HG02970 (cell line): ENCODE measurements around the gene MCF2L2.
A peak's percentile ranks its signal among the peaks of the same experiment; 100 is the strongest.

ENCODE experiments used
- ATAC-seq: cut with Tn5 transposase; IDR thresholded peaks from one replicate; pipeline ENCODE4 v1.9.1; 2021; ENCODE audit warnings: mild to moderate bottlenecking, moderate library complexity, moderate number of reproducible peaks; ENCODE audit not compliant: unreplicated experiment, low FRiP score

Gene MCF2L2

DNA sequence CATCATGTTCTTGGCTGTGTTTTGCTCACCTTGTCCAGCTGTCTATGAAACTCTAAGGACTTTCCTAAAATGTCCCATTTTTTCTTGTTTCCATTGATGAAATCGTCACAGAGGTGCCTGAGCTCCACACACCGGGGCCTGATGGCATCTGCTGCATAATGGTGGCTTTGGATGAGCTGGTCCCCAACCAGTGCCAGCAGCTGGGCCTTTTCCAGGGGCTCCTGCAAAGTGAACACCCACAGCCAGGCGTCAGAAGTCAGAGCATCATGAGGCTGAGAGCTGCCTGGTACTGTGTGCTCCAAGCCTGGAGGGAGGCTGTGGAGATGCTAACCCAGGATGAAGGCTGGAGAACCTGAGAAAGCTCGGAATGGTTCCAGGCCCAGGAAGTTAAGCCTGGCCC lies 128.4 kb downstream of the MCF2L2 start:
- ATAC-seq: no peak

DNA sequence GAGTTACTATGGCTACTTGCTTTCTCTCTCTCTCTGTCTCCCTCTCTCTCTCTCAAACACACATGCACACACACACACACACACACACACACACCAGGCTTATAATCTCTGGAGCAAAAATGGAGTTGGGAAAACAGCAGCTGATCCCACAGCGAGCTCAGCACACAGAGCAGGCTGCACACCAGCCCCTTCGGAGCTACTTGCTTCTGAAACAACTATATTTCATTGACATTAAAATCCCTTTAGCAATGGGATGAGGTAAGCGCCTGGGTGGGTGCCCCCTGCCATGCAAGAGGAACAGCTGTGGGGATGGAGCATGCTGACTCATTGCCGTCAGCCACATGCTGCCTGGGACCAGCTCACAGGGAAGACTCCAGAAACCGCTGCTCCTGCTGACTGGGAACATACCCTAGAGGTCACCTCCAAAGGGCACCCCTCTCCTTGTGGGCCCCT lies 129.7 kb downstream of the MCF2L2 start:
- no peak for ATAC-seq

DNA sequence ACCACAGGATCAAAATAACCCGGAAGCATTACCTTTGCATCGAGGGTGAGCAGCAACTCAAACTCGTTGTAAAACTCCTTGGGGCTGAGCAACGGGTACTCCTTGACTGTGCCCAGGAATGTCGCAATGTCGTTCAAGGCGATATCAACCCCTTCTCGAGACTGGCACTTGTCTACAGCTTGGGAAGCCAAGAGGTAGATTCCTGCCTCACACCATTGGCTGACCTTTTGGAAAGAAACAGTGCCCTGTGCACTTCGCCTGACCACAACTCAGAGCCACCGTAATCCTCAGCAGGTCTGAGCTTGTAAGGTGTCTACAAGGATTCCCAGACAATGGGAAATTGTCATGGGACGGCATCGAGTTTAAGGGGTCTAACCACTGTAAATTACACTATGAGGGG lies 131.5 kb downstream of the MCF2L2 start:
- no peak for ATAC-seq

DNA sequence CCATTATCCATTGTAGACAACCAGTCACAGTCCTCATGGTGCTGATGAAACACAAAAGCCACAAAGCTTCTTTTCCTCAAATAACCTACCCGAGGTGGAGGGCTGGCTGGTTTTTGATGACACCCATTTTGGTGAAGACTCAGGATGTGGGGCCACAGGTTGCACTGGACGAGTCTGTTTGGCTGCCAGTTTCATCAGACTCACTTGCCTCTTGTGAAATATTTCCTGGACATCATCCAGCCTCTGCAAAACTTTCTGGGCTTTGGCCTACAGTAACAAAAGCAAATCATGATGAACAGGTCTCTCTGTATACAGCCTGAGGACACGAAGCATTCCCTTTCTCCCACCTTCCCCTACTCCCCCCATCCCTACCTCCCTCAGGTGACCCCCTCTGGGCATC lies 133.2 kb downstream of the MCF2L2 start:
- ATAC-seq: no peak

DNA sequence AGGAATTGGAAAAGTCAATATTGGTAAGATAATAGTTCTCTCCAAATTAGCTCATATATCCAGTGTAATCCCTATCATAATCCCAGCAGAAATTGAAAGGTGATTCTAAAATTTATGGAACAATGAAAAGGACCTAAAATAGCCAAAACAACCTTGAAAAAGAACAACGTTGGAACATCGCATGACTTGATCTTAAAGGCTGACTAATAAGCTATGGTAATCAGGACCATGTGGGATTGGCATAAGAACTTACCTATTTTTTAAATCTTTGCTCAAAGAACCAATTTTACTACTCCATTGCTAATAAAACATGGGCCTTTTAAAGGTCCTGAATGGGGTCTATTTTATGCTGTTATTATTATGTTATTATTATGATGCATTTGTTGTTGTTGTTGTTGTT lies 134.5 kb downstream of the MCF2L2 start:
- ATAC-seq: no peak

DNA sequence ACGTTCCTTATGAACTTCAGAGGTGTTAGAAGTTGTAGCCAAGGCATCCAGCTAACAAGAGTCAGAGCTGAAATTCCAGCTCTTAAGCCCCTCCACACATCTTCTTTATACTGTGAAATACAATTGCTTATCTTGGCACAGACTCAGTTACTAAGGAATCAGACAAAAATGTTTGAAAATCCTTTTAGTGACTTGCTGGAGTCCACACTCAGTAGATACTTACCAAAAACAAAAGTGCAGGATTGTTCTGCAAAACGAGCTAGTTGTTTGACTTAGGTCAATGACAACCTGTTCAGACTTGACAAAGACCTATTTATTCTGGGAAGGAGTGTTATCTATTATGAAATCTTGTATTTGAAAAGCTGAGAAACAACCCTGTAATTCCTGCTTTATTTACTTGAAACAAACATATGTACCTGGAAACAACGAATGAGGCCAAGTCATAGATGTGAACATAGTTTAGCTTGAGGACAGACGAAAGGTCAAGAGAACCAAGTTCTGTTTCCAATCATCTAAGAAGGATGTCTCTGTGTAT lies 136.9 kb downstream of the MCF2L2 start:
- no peak for ATAC-seq

DNA sequence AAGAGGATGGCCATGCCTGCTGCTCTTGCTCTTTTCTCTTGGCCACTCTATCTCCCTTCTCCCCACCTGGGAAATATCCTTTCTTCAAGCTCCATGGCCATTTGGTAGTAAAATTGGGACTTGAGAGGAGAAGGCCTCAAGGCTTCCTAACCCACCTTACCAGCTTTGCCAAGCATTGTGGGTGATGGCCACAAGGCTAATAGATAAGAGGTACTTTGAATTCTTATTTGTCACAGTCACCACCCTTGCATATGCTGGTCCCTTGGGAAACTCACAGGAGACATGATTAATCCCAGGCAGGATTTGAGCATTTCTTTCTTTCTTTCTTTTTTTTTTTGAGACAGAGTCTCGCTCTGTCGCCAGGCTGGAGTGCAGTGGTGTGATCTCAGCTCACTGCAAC lies 138.2 kb downstream of the MCF2L2 start:
- ATAC-seq: no peak

DNA sequence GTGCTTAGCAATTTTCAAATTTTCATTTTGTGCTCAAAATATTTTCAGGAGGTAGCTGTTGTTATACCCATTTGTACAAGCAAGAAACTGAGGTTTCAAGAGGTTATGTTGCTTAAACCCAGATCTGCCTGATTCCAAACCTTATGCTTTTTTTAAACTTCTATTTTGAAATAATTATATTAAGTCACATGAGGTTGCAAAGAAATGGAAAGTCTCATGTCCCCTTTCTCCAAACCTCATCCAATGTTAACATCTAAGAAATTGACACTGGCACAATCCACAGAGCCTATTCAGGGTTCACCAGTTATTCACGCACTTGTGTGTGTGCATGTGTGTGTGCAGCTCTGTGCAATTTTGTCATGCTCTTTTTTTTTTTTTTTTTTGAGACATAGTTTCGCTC lies 140.3 kb downstream of the MCF2L2 start:
- ATAC-seq: no peak

DNA sequence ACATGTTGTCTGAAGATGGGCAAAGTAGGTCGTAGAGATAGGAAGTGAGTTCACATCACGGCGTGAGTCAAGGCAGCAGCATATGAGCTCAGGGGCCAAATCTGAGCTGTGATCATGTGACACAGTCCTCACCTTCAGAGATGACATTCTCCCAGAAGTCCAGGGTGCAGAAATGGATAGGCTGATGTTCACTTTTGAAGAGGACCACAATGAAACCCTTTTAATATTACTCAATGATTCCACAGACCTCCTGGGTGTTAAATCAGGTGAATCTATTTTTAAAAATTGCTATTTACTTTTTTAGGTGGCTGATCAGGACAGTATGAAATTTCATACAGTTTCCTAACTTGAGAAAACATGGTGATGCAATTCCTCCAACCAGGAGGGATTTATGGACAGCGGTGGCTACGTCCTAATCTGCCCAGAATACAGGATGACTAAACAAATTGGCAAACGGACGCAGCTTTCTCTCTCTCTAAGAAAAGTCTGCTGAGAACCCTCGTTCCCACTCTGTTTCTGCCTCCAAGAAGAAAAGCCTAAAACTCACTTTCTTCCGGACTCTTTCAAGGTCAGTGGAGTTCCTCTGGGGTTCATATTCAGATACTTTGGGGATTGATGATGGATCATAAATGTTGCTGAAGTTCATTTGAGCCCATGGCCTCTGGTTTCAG lies 141.0 kb downstream of the MCF2L2 start:
- ATAC-seq: no peak

DNA sequence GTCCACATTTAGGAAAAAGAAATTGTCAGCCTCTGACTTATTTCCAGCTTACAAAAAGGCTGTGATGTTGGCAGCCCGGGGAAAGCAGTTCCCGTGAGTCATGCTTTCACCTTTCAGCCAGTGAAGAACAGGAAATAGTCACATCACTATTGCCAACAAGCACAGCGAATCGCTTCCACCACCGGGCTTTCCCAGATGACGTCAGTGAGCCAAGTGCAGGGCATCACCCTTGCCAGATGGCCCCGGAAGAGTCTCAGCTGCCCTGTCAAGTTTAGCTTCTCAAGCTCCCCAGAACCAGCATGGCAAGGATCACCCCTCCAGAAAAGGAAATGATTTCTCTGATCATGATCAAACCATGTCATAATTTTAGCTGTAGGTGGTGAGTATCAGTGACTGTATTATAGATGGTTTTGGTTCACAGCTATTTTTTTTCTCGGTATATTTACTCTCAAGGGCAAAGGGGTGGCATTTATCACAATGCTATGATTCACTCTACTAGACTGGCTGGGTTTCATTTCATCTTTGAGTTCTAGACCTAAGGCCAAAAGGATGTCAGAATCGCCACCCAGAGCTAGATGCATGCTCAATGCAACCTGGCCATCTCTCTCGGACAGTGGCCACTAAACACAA lies 142.5 kb downstream of the MCF2L2 start:
- peak; percentile 76 for ATAC-seq

DNA sequence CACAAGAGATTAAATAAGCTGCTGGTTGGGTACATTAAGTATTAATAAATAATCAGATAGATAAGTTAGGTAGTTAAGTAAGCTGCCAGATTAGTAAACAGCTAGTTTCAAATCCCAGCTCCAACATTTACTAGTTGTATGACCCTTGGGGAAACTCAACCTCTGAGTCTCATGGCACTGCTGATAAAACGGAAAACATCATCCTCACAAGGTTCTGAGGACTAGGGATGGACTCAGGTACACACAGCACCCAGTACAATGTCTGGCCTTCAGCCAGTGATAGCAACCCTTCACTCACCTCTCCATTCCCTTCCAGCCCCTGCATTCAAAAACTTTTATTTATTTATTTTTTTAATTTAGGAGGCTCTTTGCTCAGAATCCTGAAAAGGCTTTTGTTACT lies 143.1 kb downstream of the MCF2L2 start:
- no peak for ATAC-seq

DNA sequence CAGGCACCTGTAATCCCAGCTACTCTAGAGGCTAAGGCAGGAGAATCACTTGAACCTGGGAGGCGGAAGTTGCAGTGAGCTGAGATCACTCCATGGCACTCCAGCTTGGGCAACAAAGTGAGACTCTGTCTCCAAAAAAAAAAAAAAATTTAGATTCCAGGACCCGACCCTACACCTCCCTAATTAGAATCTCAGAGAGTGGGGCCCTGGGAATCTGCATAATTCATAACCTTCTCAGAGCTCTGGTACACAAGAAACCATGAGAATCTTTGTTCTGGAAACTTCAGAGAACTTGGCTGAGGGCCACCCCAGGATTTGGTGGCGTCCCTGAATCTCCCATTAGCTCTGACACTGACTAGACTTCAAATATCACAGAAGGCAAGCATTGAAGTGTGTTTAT lies 143.8 kb downstream of the MCF2L2 start:
- ATAC-seq: no peak

DNA sequence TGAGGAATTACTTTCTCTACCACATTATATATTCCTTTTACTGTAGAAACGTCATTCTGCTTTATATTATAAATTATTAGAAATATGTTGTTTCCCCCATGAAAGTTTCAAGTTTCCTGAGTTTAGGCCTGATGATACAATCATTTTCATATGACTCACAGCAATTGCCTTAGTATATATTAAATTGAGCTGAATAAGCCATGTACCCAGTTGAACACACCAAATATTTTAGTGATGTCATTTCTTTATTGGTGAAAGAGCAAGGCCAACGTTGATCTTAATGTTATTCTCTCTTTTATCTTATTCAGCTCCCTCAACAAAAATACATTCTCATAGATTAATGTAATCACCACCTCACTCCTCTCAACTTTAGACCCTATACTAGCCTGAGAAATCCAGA lies 144.5 kb downstream of the MCF2L2 start:
- no peak for ATAC-seq

DNA sequence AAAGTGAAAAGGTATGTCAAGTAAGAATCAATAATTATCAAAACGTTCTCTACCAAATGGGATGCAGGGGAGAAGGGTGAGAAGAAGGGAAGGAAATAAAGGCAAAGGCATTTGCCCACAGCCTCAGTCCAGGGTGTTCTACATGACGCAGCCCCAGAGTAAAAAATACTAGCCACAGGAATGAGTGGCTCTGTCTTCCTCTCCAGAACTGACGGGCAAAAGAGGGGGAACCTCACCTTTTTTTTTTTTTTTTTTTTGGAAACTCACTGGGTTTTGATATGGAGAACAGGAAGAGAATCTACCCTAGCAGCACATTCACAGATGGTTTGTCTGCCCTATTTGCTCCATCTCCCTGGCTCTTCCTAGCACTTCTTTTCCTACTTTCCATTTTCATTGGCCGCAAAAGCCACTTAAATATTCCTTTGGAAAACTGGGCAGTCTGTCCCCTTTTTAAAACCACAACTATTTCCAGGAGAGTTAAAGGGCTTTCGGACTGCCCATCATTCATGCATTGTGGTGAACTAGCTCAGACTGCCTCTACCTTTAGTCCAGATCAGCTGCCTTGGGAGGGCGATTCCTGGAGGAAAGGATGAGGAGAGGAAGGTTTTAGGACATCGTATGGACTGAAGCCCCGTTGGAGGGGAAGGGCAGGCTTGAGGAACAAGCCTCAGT lies 147.2 kb downstream of the MCF2L2 start:
- no peak for ATAC-seq

DNA sequence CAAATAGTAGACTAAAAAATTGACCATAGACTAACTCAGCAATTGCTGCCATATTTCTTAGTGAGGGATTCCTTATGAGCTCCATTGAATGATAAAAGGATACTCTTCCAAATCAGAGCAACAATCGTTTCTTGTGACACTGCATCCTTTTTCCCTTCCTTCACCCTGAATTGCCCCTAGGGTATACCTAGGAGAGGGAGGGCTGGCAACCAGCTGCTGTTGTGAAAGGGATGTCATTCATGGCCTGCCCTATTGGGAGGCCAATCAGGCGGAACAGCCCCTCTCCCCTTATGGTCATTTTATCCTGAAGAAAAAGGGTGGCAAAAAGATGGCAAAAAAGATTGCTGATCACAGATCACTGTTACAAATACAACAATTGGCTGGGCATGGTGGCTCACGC lies 149.0 kb downstream of the MCF2L2 start:
- ATAC-seq: no peak

DNA sequence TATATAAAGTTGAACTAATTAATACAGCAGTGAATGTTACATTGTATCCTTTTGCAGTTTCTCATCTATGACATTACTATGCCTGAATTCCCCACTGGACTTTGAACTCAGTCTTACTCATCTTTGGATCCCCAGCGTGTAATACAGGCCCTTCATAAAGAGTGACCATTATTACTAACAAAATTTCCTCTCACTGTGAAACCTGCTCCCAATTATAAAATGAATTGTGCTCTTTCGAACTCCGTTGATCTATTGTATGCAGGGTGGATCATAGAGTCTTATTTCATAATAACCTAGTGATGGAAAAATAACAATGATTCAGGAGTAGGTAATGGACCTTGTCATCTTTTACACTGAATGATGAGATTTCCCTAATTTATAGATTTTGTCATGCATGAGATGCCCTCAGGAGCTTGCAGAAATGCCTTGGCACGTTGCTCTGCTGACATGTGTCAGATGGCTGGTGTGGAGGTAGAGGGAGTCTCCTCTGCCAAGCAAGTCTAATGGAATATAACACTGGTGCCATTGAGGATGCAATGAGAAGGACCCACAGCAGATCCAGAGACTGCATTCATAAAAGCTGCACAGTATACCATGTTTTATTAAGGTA lies 149.8 kb downstream of the MCF2L2 start:
- no peak for ATAC-seq

DNA sequence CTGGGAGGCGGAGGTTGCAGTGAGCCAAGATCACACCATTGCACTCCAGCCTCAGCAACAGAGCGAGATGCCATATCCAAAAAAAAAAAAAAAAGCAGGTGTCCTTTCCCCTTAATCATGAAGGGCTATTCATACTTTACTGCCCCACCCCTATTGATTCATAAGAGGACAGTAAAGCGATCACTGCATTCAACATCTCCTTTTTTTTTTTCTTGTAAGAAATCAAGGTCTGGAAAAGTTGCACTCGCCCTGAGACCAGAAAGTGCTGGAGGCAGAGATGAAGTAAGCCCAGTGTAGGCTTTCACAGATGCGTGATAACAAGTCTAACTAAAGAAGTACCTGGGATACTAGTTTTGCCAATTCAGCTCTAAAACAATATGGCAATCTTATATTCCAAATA lies 151.2 kb downstream of the MCF2L2 start:
- ATAC-seq: no peak

DNA sequence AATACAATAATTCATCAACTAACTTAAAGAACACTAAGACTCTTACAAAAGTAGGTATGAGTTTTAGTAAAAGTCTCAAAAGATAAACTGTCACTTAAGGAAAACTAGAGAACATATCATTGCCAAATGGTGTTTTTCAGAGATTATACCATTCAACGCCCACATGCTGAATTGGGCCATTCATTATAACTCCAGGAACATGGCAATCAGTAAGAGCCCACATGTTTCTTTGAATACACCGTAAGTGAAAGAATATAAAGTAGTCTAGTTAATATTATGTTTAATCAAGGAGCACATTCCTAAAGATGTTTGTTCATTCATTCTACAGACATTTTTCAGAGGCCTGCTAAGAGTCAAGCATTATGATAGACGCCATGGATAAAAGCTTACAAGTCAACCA lies 152.5 kb downstream of the MCF2L2 start:
- ATAC-seq: no peak

DNA sequence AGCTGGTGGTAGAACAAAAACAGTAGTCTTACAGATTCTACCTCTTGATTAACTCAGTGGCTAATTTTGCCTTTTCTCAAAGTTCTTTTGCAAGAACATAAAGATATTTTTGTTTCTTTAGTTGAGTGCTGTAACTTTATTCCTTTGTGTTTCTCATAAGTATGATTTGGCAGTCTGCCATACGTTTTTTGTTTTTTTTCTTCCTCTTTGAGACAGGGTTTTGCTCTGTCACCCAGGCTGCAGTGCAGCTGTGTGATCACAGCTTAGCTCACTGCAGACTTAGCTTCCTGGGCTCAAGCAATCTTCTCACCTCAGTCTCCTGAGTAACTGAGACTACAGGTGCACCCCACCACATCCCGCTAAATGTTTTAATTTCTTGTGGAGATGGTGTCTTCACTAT lies 153.0 kb downstream of the MCF2L2 start:
- ATAC-seq: no peak

DNA sequence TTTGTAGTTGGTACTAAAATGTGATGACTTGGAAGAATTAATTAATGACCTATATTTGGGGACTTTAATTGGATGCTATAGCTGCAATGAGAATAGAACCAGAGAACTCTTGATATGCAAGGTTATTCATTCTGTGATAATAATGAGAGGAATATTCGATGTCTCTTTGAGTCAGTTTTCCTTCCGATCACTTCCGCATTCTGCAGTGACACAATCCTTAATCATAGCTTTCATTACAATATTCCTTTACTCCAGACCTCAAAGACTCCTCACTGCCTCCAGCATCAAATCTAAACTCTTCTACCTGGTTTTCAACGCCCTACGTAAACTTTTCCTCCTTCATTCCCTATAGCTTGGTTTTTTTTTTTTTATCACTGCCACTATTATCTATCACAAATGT lies 153.8 kb downstream of the MCF2L2 start:
- no peak for ATAC-seq

DNA sequence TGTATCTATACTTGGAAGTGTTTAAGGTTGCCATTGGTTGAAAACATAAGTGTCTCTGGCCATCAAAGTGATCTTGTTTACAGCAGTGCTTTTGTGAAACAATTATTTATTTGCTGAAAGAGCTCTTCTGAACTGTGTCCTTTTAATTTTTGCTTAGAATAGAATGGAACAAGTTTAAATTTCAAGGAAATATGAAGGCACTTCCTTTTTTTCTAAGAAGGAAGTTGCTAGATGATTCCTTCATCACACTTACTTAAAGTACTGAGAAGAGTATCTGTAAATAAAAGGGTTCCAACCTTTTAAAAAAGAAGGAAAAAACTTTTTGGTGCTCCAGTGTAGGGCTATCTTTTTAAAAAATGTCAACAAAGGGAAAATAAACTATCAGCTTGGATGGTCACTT lies 155.6 kb downstream of the MCF2L2 start:
- no peak for ATAC-seq
